ENCODE results near the gene NRIP1. TPM values are rescaled to one million over a fixed set of nuclear protein-coding genes. Genes with fewer than 3 reads are reported as not detected.

NRIP1 gene
- total RNA-seq, 4 donors from 2014 or later = 31.0 to 33.0 (median 32.2) TPM

DNA sequence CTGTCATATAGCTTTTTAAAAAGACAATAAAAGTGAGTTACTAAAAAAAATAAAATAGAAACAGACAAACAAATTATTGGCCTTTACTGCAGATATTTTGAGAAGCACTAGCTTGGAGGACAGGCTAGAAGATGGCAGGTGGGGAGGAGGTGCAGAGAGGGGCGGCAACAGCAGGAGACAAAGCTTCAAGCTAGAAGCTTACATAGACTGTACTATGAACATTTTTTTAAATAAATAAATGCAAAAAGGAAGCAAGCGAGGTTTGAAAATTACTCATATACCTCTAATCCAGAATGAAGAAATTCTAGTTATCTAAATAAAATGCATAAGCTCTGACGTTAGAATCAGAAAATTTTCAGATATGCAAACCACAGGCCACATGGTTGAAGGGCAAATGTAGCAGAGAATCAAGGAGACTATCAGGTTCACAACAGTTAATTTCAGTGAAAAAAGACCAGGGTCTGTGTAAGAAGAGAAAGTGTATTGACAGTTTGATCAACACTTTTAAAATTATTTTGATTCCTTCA, 54.9 kb downstream of the NRIP1 start:
- Histone ChIP-seq H3K27ac (no peak overlapping the region), H3K4me3 (no peak overlapping the region), H3K4me1 (peaks cover 0 to 30% (median 9%) of the 10 kb centered on the region in 4 donors), H3K36me3 (peaks cover 0 to 17% (median 0%) of the 10 kb centered on the region in 3 donors), H3K9me3 (no peaks in the 10 kb centered on the region), H3K27me3 (no peaks in the 10 kb centered on the region)
- TF ChIP-seq EP300 (IDR thresholded peaks at IDR 0.05) (no peak), POLR2A (IDR thresholded peaks at IDR 0.05) (no peak)
- TF ChIP-seq, protein P1, sequence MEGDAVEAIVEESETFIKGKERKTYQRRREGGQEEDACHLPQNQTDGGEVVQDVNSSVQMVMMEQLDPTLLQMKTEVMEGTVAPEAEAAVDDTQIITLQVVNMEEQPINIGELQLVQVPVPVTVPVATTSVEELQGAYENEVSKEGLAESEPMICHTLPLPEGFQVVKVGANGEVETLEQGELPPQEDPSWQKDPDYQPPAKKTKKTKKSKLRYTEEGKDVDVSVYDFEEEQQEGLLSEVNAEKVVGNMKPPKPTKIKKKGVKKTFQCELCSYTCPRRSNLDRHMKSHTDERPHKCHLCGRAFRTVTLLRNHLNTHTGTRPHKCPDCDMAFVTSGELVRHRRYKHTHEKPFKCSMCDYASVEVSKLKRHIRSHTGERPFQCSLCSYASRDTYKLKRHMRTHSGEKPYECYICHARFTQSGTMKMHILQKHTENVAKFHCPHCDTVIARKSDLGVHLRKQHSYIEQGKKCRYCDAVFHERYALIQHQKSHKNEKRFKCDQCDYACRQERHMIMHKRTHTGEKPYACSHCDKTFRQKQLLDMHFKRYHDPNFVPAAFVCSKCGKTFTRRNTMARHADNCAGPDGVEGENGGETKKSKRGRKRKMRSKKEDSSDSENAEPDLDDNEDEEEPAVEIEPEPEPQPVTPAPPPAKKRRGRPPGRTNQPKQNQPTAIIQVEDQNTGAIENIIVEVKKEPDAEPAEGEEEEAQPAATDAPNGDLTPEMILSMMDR (IDR thresholded peaks at IDR 0.05) = no peak
- DNase-seq (ENCODE audit: low spot score in 2 of 2) = no peak
- WGBS, 2 donors = 77 to 81% methylated on average over 3 of the region's 3 CpGs

GRCh38 chr21:15007716-15008296, 57.0 kb downstream of the NRIP1 start:
- Histone ChIP-seq H3K27me3 (no peaks in the 10 kb centered on the region), H3K27ac (no peak overlapping the region), H3K4me1 (peaks cover 0 to 40% (median 12%) of the 10 kb centered on the region in 4 donors), H3K4me3 (no peak overlapping the region), H3K36me3 (peaks cover 0 to 17% (median 0%) of the 10 kb centered on the region in 3 donors), H3K9me3 (no peaks in the 10 kb centered on the region)
- TF ChIP-seq EP300 (IDR thresholded peaks at IDR 0.05) = no peak
- TF ChIP-seq, protein P1 (IDR thresholded peaks at IDR 0.05) = no peak
- no peak for TF ChIP-seq POLR2A (IDR thresholded peaks at IDR 0.05)
- WGBS, 2 donors = 93 to 94% methylated on average over 11 of the region's 11 CpGs
- DNase-seq (ENCODE audit: low spot score in 2 of 2) = no peak

DNA sequence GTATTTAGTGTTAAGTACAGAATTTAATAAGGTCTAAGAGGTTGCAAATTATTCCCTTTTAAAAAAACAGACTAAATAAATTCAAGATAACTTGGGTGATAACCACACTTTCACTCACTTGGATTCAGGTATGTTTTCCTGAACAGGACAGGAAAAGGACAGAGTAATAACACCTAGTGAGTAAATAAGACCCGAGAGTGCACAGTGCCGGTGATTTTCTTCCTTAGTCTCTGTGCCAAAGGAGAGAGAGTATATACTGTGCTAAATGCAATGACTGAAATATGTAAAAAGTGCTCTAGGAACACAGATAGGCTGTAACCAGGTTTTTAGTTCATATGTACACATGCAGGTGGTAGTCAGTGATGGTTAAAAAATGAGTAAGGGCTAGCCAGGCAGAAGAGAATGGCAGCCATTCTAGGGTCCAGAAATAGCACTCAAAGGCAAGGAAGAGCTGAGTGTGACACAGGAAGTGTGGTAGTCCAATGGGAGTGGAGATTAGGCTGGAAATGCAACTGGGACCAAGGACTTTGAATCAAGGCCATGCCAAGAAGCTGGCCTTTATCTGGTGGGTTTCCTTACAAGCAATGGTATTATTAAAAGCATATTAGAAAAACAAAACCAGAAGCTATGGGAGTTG, 58.1 kb downstream of the NRIP1 start:
- TF ChIP-seq, protein P1 (IDR thresholded peaks at IDR 0.05) = no peak
- TF ChIP-seq EP300 (IDR thresholded peaks at IDR 0.05) = no peak
- TF ChIP-seq POLR2A (IDR thresholded peaks at IDR 0.05) = no peak
- Histone ChIP-seq H3K9me3 (no peaks in the 10 kb centered on the region), H3K4me3 (no peak overlapping the region), H3K36me3 (peaks cover 0 to 17% (median 0%) of the 10 kb centered on the region in 3 donors), H3K27me3 (no peaks in the 10 kb centered on the region), H3K27ac (no peak overlapping the region), H3K4me1 (peaks cover 0 to 47% (median 14%) of the 10 kb centered on the region in 4 donors)
- DNase-seq (ENCODE audit: low spot score in 2 of 2) = no peak
- 82 to 84% methylated on average over 2 of the region's 2 CpGs for WGBS, 2 donors

- Histone ChIP-seq H3K36me3 (peaks cover 0 to 8% (median 0%) of the 10 kb centered on the region in 3 donors), H3K27ac (peak overlapping the region in 2 of 4 donors; percentile 26 to 37), H3K27me3 (no peaks in the 10 kb centered on the region), H3K4me1 (peaks cover 0 to 60% (median 14%) of the 10 kb centered on the region in 4 donors), H3K9me3 (no peaks in the 10 kb centered on the region), H3K4me3 (peak overlapping the region in 1 of 4 donors; percentile 13)
- 8 to 15% methylated on average over 6 of the region's 6 CpGs for WGBS, 2 donors
- TF ChIP-seq POLR2A (IDR thresholded peaks at IDR 0.05) = no peak
- DNase-seq (ENCODE audit: low spot score in 2 of 2) = no peak
Observed at GRCh38 chr21:15005391-15005790, 59.4 kb downstream of the NRIP1 start.

- WGBS, 2 donors = 55 to 57% methylated on average over 2 of the region's 2 CpGs
- H3K27ac ChIP-seq = peak overlapping the region in 2 of 4 donors; percentile 26 to 37
- no peaks in the 10 kb centered on the region for H3K27me3 ChIP-seq
- no peak for DNase-seq (ENCODE audit: low spot score in 2 of 2)
- TF ChIP-seq EP300 (IDR thresholded peaks at IDR 0.05) (no peak), POLR2A (IDR thresholded peaks at IDR 0.05) (no peak)
- TF ChIP-seq, protein P1 (IDR thresholded peaks at IDR 0.05) = no peak
- peaks cover 0 to 8% (median 0%) of the 10 kb centered on the region in 3 donors for H3K36me3 ChIP-seq
- no peaks in the 10 kb centered on the region for H3K9me3 ChIP-seq
- H3K4me3 ChIP-seq = peak overlapping the region in 1 of 4 donors; percentile 13
- peaks cover 0 to 66% (median 17%) of the 10 kb centered on the region in 4 donors for H3K4me1 ChIP-seq
Observed at GRCh38 chr21:15004721-15005370, 60.0 kb downstream of the NRIP1 start.

Measured in tibial nerve (tissue), 4 donors.